GM19328 (cell line): Measurements from ENCODE around the gene SLC6A9.

Source experiments
- ATAC-seq: cut with Tn5 transposase; IDR thresholded peaks from one replicate; pipeline ENCODE4 v1.9.1; 2021; ENCODE audit warnings: mild to moderate bottlenecking, moderate library complexity; ENCODE audit not compliant: unreplicated experiment

The SLC6A9 gene

DNA sequence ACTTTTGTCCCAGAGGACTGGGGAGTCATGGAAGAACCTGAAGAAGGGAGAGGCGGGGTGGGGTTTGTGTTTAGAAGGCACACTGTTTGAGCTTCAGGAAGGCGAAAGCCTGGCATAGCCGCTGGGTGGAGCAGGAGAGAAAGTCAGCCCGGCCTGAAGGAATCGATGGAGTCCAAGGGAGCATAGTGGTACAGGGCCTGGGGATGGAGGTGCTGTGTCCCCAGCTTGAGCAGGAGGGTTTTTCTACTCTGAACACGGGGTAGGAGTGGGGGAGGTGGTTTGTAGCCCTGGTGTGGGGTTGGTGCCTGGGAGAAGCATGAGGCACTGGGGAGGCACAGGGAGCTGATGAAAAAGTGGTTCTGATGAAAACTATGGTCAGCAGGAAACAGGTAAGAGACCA lies 44.5 kb downstream of the SLC6A9 start:
- no peak for ATAC-seq

GRCh38 chr1:43985984-43986595 lies 45.2 kb downstream of the SLC6A9 start:
- no peak for ATAC-seq

DNA sequence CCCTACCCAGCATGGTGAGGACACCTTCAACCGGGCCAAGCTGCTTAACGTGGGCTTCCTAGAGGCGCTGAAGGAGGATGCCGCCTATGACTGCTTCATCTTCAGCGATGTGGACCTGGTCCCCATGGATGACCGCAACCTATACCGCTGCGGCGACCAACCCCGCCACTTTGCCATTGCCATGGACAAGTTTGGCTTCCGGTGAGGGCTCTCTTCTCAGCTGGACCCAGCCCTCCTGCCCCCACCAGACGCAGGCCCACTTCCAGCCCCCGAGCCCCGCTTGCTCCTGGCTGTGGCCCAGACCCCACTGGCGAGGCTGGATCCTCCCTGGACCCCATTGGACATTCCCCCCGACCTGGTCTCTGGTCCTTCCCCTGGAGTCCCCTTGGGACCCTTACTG lies 46.4 kb downstream of the SLC6A9 start:
- ATAC-seq, result no peak

DNA sequence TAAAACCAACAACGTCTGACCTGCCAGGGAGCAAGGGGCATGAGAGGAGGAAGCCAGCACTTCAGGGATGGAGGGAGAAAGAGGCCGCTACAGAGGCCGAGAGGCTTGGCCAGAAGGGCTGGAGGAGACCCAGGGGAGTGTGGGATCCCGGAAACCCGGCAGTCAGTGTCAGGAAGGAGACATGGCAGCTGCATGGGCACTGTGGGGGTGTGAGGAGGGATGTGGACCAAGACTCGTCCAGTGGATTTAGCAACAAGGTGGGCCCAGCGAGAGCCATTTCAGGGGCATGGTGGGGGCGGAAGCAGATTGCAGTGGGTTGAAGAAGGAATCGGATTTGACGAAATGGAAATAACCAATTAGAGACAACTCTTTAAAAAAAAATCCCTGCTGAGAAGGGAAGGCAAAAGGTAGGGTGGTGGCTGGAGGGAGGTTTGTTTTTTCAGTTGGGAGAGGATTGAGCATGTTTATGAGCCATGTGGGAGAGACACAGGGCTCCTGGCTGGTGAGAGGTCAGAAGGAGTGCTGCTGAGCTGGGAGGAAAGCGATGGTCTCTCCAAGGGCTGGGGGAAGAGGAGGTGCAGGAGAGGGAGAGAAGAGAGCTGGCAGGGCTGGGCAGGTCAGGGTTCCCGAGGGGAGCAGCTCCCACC lies 47.9 kb downstream of the SLC6A9 start:
- no peak for ATAC-seq

- no peak for ATAC-seq
Observed at GRCh38 chr1:43982808-43983207, 48.5 kb downstream of the SLC6A9 start.

DNA sequence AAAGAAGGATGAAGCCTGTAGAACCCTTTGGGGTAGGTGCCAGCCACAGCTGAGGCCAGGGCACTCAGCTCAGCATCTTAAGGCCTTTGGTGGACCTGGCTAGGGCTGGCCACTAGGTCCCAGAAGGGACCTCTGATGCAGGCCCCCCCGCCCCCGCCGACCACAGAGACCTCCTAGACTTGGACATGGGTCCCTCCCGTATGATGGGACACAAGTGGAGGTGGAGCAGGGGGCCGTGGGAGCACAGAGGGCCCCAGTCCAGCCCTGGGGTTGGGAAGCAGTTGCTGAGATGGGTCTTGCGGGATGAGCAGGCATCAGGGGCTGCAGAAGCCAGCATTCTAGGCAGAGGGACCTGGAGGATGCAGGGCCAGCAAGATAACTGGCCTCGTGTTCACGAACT lies 49.0 kb downstream of the SLC6A9 start:
- no peak for ATAC-seq

GRCh38 chr1:43981636-43982035 lies 49.6 kb downstream of the SLC6A9 start:
- ATAC-seq, result no peak

- ATAC-seq, result no peak
Observed at GRCh38 chr1:43981135-43981491, 50.1 kb downstream of the SLC6A9 start.

DNA sequence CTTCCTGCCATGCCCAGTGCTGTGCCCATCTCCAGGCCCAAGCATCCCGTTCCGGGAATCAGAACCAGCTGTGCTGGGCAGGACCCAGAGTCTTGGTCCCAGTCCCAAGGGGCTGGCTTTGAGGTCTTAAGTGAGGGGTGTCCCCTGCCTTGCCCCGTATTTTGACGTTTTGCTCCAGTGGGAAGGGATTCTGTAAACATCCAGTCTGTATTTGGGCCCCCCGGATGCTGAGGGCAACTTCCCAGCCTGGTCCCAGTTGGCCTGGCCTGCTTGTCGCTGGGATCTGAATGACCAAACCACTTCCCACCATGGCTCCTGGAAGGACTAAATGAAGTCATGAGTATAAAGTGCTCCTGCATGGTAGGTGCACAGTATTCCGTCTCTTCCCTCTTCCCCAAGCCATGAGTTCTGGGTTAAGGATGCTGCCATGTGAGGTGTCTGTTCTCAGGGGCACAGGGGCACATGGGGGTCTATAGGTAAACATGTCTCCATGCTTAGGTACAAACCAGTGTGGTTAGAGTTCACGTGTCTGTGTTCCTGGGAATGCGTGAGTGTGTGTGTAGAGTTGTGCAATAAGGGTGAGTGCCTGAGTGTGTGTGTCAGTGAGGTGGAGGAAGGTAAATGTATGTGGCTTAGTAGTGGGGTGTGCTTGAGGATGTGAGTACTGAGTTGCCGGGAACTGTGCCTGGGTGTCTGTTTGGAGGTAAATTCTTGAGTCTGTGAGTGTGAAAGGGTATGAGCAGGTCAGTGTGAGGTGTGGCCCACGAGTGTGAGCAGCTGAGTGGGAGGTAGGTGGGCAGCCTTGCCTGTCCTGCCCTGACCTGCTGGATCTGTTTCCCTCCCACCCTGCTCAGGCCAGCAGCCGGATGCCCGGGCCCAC lies 50.8 kb downstream of the SLC6A9 start:
- ATAC-seq, result no peak

DNA sequence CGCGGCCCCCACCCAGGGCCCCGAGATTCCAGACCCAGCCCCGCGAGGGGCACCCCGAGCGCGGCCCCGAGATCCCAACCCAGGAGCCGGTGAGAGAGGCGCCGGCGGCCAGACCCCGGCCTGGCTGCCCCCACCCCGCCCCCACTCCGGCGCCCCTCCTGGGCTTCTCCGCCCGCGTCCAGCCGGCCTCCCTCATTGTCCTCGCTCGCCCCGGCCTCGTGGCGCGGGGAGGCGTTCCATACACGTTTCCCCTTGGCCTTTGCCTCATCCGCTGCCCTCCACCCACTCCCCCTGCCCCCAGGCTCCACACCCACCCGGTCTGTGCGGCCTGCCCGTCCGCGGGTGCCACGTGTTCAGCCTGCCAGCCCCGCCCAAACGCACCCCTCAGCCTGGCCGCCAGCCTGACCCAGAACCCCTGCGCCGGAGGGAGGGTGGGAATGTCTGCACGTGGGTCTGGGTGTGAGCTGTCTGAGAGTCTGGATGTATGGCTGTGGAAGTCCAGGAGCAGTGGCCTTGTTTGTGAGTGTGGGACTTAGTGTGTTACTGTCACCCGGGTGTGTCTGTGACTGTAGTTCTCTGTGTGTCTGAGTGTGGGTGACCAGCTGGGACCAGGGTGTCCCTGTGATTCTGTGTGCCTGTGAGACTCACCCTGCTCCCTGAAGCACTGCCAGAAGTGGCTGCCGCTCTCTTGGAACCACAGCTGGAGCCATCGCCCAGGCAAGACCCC lies 51.6 kb downstream of the SLC6A9 start:
- ATAC-seq, result no peak

DNA sequence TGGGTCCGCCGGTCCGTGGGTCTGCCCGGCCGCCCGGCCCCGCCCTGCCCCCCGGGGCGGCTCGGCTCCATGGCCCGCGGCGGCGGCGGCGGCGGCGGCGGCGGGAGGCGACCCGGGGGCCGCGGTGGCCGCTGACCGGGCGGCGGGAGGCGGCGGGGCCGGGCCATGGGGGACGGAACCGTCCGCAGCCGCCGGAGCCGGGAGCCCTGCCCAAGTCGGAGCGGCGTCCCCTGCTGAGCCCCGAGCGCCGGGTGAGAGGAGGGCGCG lies 52.1 kb downstream of the SLC6A9 start:
- ATAC-seq, result no peak

DNA sequence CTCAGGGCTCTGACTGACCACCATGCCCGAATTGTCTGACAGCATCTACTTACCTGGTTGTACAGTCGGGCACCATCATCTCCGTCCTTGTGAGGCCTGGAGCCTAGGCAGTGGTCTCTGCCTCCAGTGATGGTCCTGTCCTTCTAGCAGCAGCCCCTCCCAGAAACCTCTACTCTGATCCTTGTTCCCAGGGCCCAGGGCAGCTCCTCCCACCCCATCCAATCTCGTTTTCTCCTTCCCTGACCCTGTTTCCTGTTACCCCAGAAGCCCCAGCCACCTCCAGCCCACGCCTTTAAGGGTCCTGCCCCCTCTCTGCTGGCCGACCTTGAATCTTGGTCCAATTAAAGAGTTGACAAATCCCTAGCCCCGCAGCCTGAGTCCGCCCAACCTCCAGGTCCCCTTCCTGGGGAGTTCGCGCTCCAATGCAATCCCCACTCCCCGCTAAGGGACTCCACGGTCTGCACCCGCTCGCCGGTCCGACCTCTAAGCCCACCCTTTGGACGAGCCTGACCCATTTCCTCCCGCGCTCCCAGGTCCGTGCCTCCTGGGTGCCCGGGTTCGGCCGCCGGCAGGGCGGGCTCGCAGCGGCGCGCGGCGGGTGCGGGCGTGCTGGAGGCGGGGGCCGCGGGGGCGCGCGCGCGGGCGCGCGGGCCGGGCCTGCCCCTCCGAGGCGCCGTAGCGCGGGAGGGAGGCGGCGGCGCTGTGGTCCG lies 52.6 kb downstream of the SLC6A9 start, which contains the start of gene B4GALT2:
B4GALT2 (plus strand) TSS at position 660 of the 710 bp plus-strand sequence. CDS start 1,951 bp downstream, outside the sequence.
- ATAC-seq, result no peak

- no peak for ATAC-seq
Observed at GRCh38 chr1:43978264-43978550, 53.1 kb downstream of the SLC6A9 start.

DNA sequence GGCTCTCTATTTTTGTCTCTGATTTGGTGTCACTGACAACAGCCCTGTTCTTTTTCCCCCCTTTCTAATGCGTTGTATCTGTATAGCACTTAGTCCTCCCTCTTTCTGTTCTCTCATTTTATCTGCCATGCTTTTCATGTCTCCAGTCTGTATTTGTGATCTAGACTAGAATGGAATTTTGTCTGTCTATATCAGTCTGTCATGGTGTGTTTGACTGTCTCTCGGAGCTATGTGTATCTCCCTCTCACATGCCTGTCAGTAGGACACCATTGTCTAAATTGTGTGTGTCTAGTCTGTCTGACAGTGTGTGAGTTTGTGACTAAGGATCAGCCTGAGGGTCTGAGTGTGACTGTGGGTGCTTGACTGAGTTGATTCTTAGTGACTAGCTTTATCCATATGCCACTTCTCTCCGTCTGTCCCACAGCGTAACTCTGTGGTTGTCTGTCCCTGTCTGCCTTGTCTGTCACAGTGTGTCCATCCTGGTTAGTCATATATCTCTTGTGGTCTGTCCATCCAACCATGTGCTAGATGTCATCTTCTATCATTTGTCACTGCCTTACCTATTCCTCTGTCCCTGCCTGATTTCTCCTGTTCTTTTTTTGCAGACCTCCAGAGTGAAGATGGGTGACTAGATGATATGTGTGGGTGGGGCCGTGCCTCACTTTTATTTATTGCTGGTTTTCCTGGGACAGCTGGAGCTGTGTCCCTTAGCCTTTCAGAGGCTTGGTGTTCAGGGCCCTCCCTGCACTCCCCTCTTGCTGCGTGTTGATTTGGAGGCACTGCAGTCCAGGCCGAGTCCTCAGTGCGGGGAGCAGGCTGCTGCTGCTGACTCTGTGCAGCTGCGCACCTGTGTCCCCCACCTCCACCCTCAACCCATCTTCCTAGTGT lies 53.6 kb downstream of the SLC6A9 start:
- ATAC-seq, result no peak

GRCh38 chr1:43976890-43977289 lies 54.4 kb downstream of the SLC6A9 start:
- no peak for ATAC-seq

GRCh38 chr1:43976045-43976444 lies 55.2 kb downstream of the SLC6A9 start:
- ATAC-seq, result no peak

DNA sequence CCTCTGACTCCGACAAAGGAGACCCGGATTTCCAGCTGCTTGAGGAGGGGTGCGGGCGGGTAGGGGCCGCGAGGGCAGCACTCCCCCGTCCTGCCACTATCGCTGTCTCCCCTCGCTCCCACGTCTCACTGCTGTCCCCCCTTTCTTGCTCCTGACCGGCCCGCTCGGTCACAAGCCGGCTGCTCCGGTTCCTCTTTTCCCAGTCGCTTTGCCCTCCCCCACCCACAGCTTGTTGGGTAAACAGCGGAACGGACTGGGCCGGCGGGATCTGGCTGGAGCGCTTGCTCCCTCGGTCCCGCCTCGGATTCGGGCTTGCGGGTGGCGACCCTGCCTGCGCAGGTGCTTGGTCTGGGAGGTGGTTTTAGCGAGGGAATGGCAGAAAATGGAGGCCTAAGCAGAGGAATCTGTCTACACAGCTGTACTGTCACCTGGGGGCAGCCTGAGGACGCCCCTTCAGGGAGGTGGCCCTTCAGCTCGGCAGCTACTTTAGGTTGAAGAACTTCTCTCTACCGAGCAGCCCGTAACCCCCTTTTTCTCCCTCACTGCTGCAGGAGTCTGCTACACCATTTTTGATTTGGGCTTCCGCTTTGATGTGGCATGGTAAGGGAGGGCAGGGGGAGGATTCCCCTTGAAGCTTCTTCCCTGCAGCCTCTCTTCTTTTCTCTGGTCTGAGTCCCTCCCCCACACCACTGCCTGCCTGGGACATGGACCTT lies 55.9 kb downstream of the SLC6A9 start:
- ATAC-seq, result no peak

DNA sequence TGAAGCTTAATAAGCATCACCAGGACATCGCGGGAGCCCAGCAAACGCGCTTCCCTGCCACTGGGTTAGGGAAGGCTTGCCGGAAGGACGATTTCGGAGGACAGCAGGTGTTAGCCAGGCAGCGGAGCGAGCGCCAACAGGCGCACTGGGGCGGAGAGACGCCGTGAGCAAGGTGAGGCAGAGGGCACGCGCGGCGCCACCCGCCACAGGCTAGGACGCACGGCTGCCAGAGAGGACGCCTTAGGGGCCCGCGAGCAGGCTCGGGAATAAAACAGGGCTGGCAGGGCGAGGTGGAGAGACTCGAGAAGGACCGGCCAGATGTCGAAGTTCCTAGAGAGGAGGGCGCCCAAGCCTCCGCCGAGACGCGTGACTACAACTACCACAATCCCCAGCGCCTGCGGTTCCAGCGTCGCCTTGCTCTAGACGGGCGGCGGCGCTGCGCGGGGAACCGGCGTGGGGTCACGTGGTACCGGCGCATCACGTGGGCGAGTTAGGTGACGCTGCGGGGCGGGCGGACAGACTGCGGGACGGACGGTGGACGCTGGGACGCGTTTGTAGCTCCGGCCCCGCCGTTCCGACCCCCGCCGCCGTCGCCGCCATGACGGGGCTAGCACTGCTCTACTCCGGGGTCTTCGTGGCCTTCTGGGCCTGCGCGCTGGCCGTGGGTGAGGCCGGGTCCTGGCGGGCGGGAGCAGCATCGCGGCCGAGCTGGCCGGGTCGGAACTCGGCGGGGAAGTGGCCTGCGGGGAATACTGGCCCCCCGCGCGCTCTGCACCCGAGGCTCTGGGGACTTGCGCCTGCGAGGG lies 56.6 kb downstream of the SLC6A9 start, which contains the start of gene ATP6V0B:
ATP6V0B (plus strand) TSS at position 518 of the 806 bp plus-strand sequence; CDS start at position 599, 81 bp downstream.
- peak; percentile 56 for ATAC-seq
